A673 (cell line): ENCODE measurements around the gene KRTAP21-1. TPM values are rescaled to one million over a fixed set of nuclear protein-coding genes. Genes with fewer than 3 reads are reported as not detected.

Experiments used
- BruUV-seq: library from RNA; stranded (reverse); fragments of 400-500 nt; replicated peaks from 2 replicates; lab custom pipeline; 2021; lab: Mats Ljungman, UMichigan
- CTCF ChIA-PET: fragments of 300-600 bp; sonication (Branson Sonifier 250); formaldehyde crosslinking; loops from one replicate; lab custom pipeline; 2022; ENCODE audit warnings: antibody characterized with exemption; lab: Charles Lee
- POLR2A ChIA-PET: fragments of 300-600 bp; sonication (Branson Sonifier 250); formaldehyde crosslinking; loops from one replicate; lab custom pipeline; 2022; ENCODE audit warnings: antibody characterized with exemption; ENCODE audit not compliant: low non-redundant PET; lab: Charles Lee
- DNase-seq: peaks from one replicate; pipeline ENCODE4 v3.0.0-alpha.2; 2015; ENCODE audit warnings: low spot score
- H3K27ac ChIP-seq: fragments of 200-600 bp; sonication (generic); 2 replicates; pipeline ENCODE4 v1.5.1; 2016; ENCODE audit warnings: mixed run types, low read depth, mild to moderate bottlenecking, mixed read lengths, antibody characterized with exemption, low read length; ENCODE audit not compliant: poor library complexity, severe bottlenecking
- H3K27me3 ChIP-seq: fragments of 200-600 bp; sonication (generic); replicated peaks from 2 replicates; pipeline ENCODE4 v1.6.1; 2017; ENCODE audit warnings: mixed run types, low read depth, mild to moderate bottlenecking, mixed read lengths, antibody characterized with exemption, low read length; ENCODE audit not compliant: insufficient read depth, poor library complexity
- H3K36me3 ChIP-seq: fragments of 200-600 bp; sonication (generic); 2 replicates; pipeline ENCODE4 v1.6.1; 2016; ENCODE audit warnings: mixed run types, mild to moderate bottlenecking, mixed read lengths, antibody characterized with exemption, low read length; ENCODE audit not compliant: insufficient read depth, poor library complexity, severe bottlenecking
- H3K4me1 ChIP-seq: fragments of 200-600 bp; sonication (generic); 2 replicates; pipeline ENCODE4 v1.6.1; 2017; ENCODE audit warnings: mixed run types, mild to moderate bottlenecking, mixed read lengths, antibody characterized with exemption, low read length; ENCODE audit not compliant: insufficient read depth, poor library complexity, severe bottlenecking
- H3K4me3 ChIP-seq: fragments of 200-600 bp; sonication (generic); 2 replicates; pipeline ENCODE4 v1.5.1; 2016; ENCODE audit warnings: low read depth, mixed run types, mild to moderate bottlenecking, mixed read lengths, low read length; ENCODE audit not compliant: poor library complexity, severe bottlenecking
- H3K9me3 ChIP-seq: fragments of 200-600 bp; sonication (generic); 2 replicates; pipeline ENCODE4 v1.6.1; 2016; ENCODE audit warnings: mixed run types, low read depth, mild to moderate bottlenecking, mixed read lengths, antibody characterized with exemption, low read length; ENCODE audit not compliant: poor library complexity, severe bottlenecking
- CTCF ChIP-seq: fragments of 300-800, 200-600 bp; sonication (generic); conservative IDR thresholded peaks from 2 replicates; pipeline ENCODE4 v1.5.1; 2017; ENCODE audit warnings: low read depth, mild to moderate bottlenecking, antibody characterized with exemption, low read length, moderate library complexity, mixed read lengths
- EZH2 ChIP-seq: fragments of 200-600 bp; sonication (generic); IDR thresholded peaks from 2 replicates; pipeline ENCODE4 v1.6.1; 2017; ENCODE audit warnings: borderline replicate concordance, low read depth, mild to moderate bottlenecking, mixed read lengths, antibody characterized with exemption, low read length; ENCODE audit not compliant: poor library complexity, severe bottlenecking
- intact Hi-C: fragments of 100-400 bp; cut with micrococcal nuclease; formaldehyde crosslinking; loops from one replicate; pipeline ENCODE4 v1.10.0; 2022; ENCODE audit not compliant: unreplicated experiment
- total RNA-seq: library from RNA; stranded (reverse); gene quantifications from 2 replicates; pipeline ENCODE4 v1.2.3, GENCODE V29; 2021

Gene KRTAP21-1
- total RNA-seq, 1 experiment from 2014 or later, result not detected

- intact Hi-C loops, result no loop called here
- TF ChIP-seq CTCF (no peak), EZH2 (no peak)
- Histone ChIP-seq H3K27me3 (no peaks in the 10 kb centered on the region), H3K36me3 (no peaks in the 10 kb centered on the region), H3K9me3 (peaks cover 12% of the 10 kb centered on the region), H3K4me1 (no peaks in the 10 kb centered on the region), H3K27ac (no peak overlapping the region), H3K4me3 (no peak overlapping the region)
- no TSS peak for BruUV-seq
- ChIA-PET CTCF (no interaction called here), POLR2A (no interaction called here)
- no peak for DNase-seq
Measured at GRCh38 chr21:30714456-30714855, 40.8 kb downstream of the KRTAP21-1 start.

- no TSS peak for BruUV-seq
- Histone ChIP-seq H3K4me3 (no peak overlapping the region), H3K27me3 (no peaks in the 10 kb centered on the region), H3K27ac (no peak overlapping the region), H3K9me3 (peaks cover 12% of the 10 kb centered on the region), H3K36me3 (no peaks in the 10 kb centered on the region), H3K4me1 (no peaks in the 10 kb centered on the region)
- TF ChIP-seq EZH2, result no peak
- TF ChIP-seq CTCF, result no peak
- ChIA-PET CTCF (no interaction called here), POLR2A (no interaction called here)
- DNase-seq, result no peak
- intact Hi-C loops, result no loop called here
Measured at GRCh38 chr21:30713766-30714165, 41.5 kb downstream of the KRTAP21-1 start.

DNA sequence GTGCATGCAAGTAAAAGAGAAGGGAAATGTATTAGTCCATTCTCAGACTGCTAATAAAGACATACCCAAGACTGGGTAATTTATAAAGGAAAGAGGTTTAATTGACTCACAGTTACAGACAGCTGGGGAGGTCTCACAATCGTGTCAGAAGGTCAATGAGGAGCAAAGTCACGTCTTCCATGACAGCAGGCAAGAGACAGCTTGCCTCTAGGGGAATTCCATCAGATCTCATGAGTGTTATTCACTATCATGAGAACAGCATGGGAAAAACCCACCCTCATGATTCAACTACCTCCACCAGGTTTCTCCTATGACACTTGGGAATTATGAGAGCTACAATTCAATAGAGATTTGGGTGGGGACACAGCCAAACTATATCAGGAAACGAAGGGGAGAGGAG, 44.7 kb downstream of the KRTAP21-1 start:
- Histone ChIP-seq H3K9me3 (peaks cover 12% of the 10 kb centered on the region), H3K36me3 (no peaks in the 10 kb centered on the region), H3K4me3 (no peak overlapping the region), H3K4me1 (no peaks in the 10 kb centered on the region), H3K27me3 (no peaks in the 10 kb centered on the region), H3K27ac (no peak overlapping the region)
- no peak for DNase-seq
- TF ChIP-seq CTCF (no peak), EZH2 (no peak)
- POLR2A ChIA-PET, result no interaction called here
- BruUV-seq, result no TSS peak
- CTCF ChIA-PET, result no interaction called here
- intact Hi-C loops, result no loop called here
